ENCODE data around the gene PARS2. TPM values are rescaled to one million over a fixed set of nuclear protein-coding genes. Genes with fewer than 3 reads are reported as not detected.

The PARS2 gene
- total RNA-seq, 2 experiments from 2014 or later, result 5.3 to 7.6 TPM

- H3K4me3 ChIP-seq (ENCODE audit: low read depth, low read length, poor library complexity, severe bottlenecking), result no peak overlapping the region
- BruUV-seq (replicated peaks), result no TSS peak
- no peaks in the 10 kb centered on the region for H3K9me2 ChIP-seq (ENCODE audit: insufficient read depth, low read length)
- intact Hi-C loops (cut with micrococcal nuclease; ENCODE audit: unreplicated experiment), result no loop called here
- TF ChIP-seq CTCF (conservative IDR thresholded peaks at IDR 0.05; ENCODE audit: low read length) (no peak), EZH2phosphoT487 (IDR thresholded peaks at IDR 0.05; ENCODE audit: borderline replicate concordance, low read depth, low read length) (no peak)
- no peak overlapping the region for H3K27ac ChIP-seq (ENCODE audit: low read depth, low read length, poor library complexity, severe bottlenecking)
- no peaks in the 10 kb centered on the region for H3K4me1 ChIP-seq (ENCODE audit: insufficient read depth, low read length, poor library complexity, severe bottlenecking)
- no peak overlapping the region for H3K4me2 ChIP-seq (ENCODE audit: low read length)
- ChIA-PET CTCF (ENCODE audit: unreplicated experiment) (no interaction called here), POLR2A (no interaction called here)
- H3K36me3 ChIP-seq (ENCODE audit: insufficient read depth, low read length), result 0 out of 2 replicates have a peak, but pooled peaks cover 5% of the 10 kb centered on the region
- no peaks in the 10 kb centered on the region for H3K9me3 ChIP-seq (ENCODE audit: low read length)
- no peaks in the 10 kb centered on the region for H4K20me1 ChIP-seq (ENCODE audit: insufficient read depth, low read length)
- H3K79me2 ChIP-seq (ENCODE audit: insufficient read depth, low read depth, low read length), result no peaks in the 10 kb centered on the region
- H2AFZ ChIP-seq (ENCODE audit: low read length), result no peak overlapping the region
- DNase-seq (ENCODE audit: low spot score), result no peak
Measured at GRCh38 chr1:54754486-54755285, 9.6 kb downstream of the PARS2 start.

DNA sequence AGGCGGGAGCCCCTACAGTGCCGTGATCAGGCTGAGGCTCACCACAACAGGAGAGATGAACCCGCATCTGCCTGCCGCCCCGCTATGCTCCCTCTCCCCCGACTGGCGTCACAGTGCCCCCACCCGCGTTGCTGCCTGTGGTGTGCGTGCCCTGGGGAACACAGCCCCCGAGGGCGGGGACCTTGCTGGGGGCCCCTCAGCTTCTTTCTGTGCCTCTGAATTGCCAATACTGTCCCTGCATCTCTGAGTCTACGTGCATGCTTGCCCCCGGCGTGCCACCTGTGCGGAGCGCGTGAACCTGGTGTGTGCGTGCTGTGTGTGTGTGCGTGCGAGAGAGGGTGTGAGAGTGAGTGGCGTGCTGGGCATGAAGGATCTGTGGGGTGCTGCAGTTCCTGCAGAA lies 10.3 kb downstream of the PARS2 start:
- Histone ChIP-seq H2AFZ (ENCODE audit: low read length) (no peak overlapping the region), H4K20me1 (ENCODE audit: insufficient read depth, low read length) (no peaks in the 10 kb centered on the region; the same call in 1 of the 2 replicates), H3K79me2 (ENCODE audit: insufficient read depth, low read depth, low read length) (no peaks in the 10 kb centered on the region), H3K4me2 (ENCODE audit: low read length) (no peak overlapping the region), H3K36me3 (ENCODE audit: insufficient read depth, low read length) (0 out of 2 replicates have a peak, but pooled peaks cover 5% of the 10 kb centered on the region), H3K9me2 (ENCODE audit: insufficient read depth, low read length) (no peaks in the 10 kb centered on the region), H3K9me3 (ENCODE audit: low read length) (no peaks in the 10 kb centered on the region), H3K27ac (ENCODE audit: low read depth, low read length, poor library complexity, severe bottlenecking) (no peak overlapping the region), H3K4me1 (ENCODE audit: insufficient read depth, low read length, poor library complexity, severe bottlenecking) (no peaks in the 10 kb centered on the region), H3K4me3 (ENCODE audit: low read depth, low read length, poor library complexity, severe bottlenecking) (no peak overlapping the region)
- ChIA-PET CTCF (ENCODE audit: unreplicated experiment) (no interaction called here), POLR2A (no interaction called here)
- TF ChIP-seq EZH2phosphoT487 (IDR thresholded peaks at IDR 0.05; ENCODE audit: borderline replicate concordance, low read depth, low read length) (no peak), CTCF (conservative IDR thresholded peaks at IDR 0.05; ENCODE audit: low read length) (no peak)
- intact Hi-C loops (cut with micrococcal nuclease; ENCODE audit: unreplicated experiment), result no loop called here
- DNase-seq (ENCODE audit: low spot score), result no peak
- BruUV-seq (replicated peaks), result no TSS peak

DNA sequence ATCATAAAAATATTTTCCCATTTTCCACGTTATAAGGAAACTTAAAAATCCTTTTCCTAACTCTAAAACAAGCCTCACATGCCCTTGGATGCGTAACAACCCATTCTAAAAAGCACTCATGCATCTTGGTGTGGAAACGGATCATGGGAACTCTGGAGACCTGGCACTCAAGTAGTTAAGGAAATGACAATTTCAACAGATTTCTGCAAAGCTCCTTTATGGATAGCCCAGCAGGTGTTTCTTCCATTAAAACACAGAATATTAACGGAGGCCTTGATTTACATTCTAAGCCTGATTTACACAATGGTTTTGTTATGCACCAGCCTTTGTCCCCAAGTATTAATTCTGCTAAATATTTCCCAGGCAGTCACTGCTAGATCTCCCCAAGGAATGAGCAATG lies 12.9 kb downstream of the PARS2 start:
- Histone ChIP-seq H2AFZ (ENCODE audit: low read length) (no peak overlapping the region), H3K9me3 (ENCODE audit: low read length) (no peaks in the 10 kb centered on the region), H3K27ac (ENCODE audit: low read depth, low read length, poor library complexity, severe bottlenecking) (no peak overlapping the region), H4K20me1 (ENCODE audit: insufficient read depth, low read length) (no peaks in the 10 kb centered on the region; the same call in 1 of the 2 replicates), H3K4me1 (ENCODE audit: insufficient read depth, low read length, poor library complexity, severe bottlenecking) (no peaks in the 10 kb centered on the region), H3K36me3 (ENCODE audit: insufficient read depth, low read length) (no peaks in the 10 kb centered on the region), H3K79me2 (ENCODE audit: insufficient read depth, low read depth, low read length) (no peaks in the 10 kb centered on the region), H3K9me2 (ENCODE audit: insufficient read depth, low read length) (no peaks in the 10 kb centered on the region), H3K4me2 (ENCODE audit: low read length) (no peak overlapping the region), H3K4me3 (ENCODE audit: low read depth, low read length, poor library complexity, severe bottlenecking) (no peak overlapping the region)
- TF ChIP-seq EZH2phosphoT487 (IDR thresholded peaks at IDR 0.05; ENCODE audit: borderline replicate concordance, low read depth, low read length), result no peak
- TF ChIP-seq CTCF (conservative IDR thresholded peaks at IDR 0.05; ENCODE audit: low read length), result no peak
- DNase-seq (ENCODE audit: low spot score), result no peak
- ChIA-PET CTCF (ENCODE audit: unreplicated experiment) (no interaction called here), POLR2A (no interaction called here)
- intact Hi-C loops (cut with micrococcal nuclease; ENCODE audit: unreplicated experiment), result no loop called here
- BruUV-seq (replicated peaks), result no TSS peak

All from OCI-LY7 (cell line).